Mesenchymal stem cell (in vitro differentiated cells and primary cell): Measurements from ENCODE around the gene STAC.

Experiments
- DNase-seq: peaks from one replicate; pipeline ENCODE4 v3.0.0-alpha.2; 2013
- H2AFZ ChIP-seq: one replicate; pipeline ENCODE4 v1.6.1; 2013; ENCODE audit warnings: low read depth, mild to moderate bottlenecking, control low read depth, inconsistent platforms, low read length, moderate library complexity
- H2AK5ac ChIP-seq: 2 replicates; pipeline ENCODE4 v1.6.1; 2013; ENCODE audit warnings: low read length, moderate library complexity, mild to moderate bottlenecking, inconsistent platforms; ENCODE audit not compliant: severe bottlenecking
- H2BK120ac ChIP-seq: one replicate; pipeline ENCODE4 v1.6.1; 2013; ENCODE audit warnings: low read depth, mild to moderate bottlenecking, inconsistent platforms, low read length, moderate library complexity
- H2BK12ac ChIP-seq, 2 experiments: one replicate each; pipeline ENCODE4 v1.6.1; 2013; ENCODE audit warnings: inconsistent platforms in 2 of 2, low read length in 2 of 2, mild to moderate bottlenecking in 2 of 2, moderate library complexity in 2 of 2, control low read depth in 1 of 2
- H2BK15ac ChIP-seq: one replicate; pipeline ENCODE4 v1.6.1; 2013; ENCODE audit warnings: mild to moderate bottlenecking, low read depth, inconsistent platforms; ENCODE audit not compliant: poor library complexity, severe bottlenecking
- H2BK5ac ChIP-seq: 2 replicates; pipeline ENCODE4 v1.6.1; 2013; ENCODE audit warnings: low read depth, mild to moderate bottlenecking, low read length, control low read depth, inconsistent platforms; ENCODE audit not compliant: poor library complexity, severe bottlenecking
- H3K14ac ChIP-seq, 2 experiments: one replicate each; pipeline ENCODE4 v1.6.1; 2013; ENCODE audit warnings: inconsistent platforms in 2 of 2, low read length in 2 of 2, control low read depth in 1 of 2, mild to moderate bottlenecking in 1 of 2, moderate library complexity in 1 of 2
- H3K18ac ChIP-seq, 2 experiments: one replicate each; pipeline ENCODE4 v1.6.1; 2013; ENCODE audit warnings: inconsistent platforms in 2 of 2, low read length in 2 of 2, control low read depth in 1 of 2, low read depth in 1 of 2, mild to moderate bottlenecking in 1 of 2
- H3K23ac ChIP-seq, 2 experiments: one replicate each; pipeline ENCODE4 v1.6.1; 2013; ENCODE audit warnings: inconsistent platforms in 2 of 2, low read length in 2 of 2, mild to moderate bottlenecking in 2 of 2, moderate library complexity in 2 of 2, control low read depth in 1 of 2
- H3K27ac ChIP-seq: 2 replicates; pipeline ENCODE4 v1.5.1; 2013; ENCODE audit warnings: mild to moderate bottlenecking, moderate library complexity, low read length, control low read depth, inconsistent platforms; ENCODE audit not compliant: poor library complexity, severe bottlenecking
- H3K27me3 ChIP-seq, 2 experiments: 2 replicates each; pipeline versions ENCODE4 v1.6.1 to v1.7.0; 2013; ENCODE audit warnings: low read length in 2 of 2, mild to moderate bottlenecking in 2 of 2, moderate library complexity in 2 of 2, control low read depth in 1 of 2, inconsistent platforms in 1 of 2; ENCODE audit not compliant: control insufficient read depth in 1 of 2, insufficient read depth in 1 of 2
- H3K36me3 ChIP-seq, 2 experiments: 2 replicates each; pipeline versions ENCODE4 v1.6.1 to v1.7.0; 2013; ENCODE audit warnings: low read length in 2 of 2, control low read depth in 1 of 2, inconsistent platforms in 1 of 2, low read depth in 1 of 2, mild to moderate bottlenecking in 1 of 2; ENCODE audit not compliant: insufficient read depth in 2 of 2, control insufficient read depth in 1 of 2
- H3K4ac ChIP-seq, 2 experiments: one replicate each; pipeline ENCODE4 v1.6.1; 2013; ENCODE audit warnings: inconsistent platforms in 2 of 2, low read length in 2 of 2, mild to moderate bottlenecking in 2 of 2, moderate library complexity in 2 of 2, control low read depth in 1 of 2, low read depth in 1 of 2
- H3K4me1 ChIP-seq: 2 replicates; pipeline ENCODE4 v1.6.1; 2013; ENCODE audit warnings: low read depth, low read length, control low read depth; ENCODE audit not compliant: control insufficient read depth, insufficient read depth
- H3K4me2 ChIP-seq: 2 replicates; pipeline ENCODE4 v1.6.1; 2013; ENCODE audit warnings: low read length, mild to moderate bottlenecking, inconsistent platforms; ENCODE audit not compliant: poor library complexity, severe bottlenecking
- H3K4me3 ChIP-seq, 2 experiments: 2 replicates each; pipeline versions ENCODE4 v1.5.1 to v1.7.0; 2013; ENCODE audit warnings: low read length in 2 of 2, mild to moderate bottlenecking in 2 of 2, control low read depth in 1 of 2, low read depth in 1 of 2; ENCODE audit not compliant: insufficient read depth in 1 of 2
- H3K79me1 ChIP-seq: replicated peaks from 2 replicates; pipeline ENCODE4 v1.6.1; 2013; ENCODE audit warnings: mild to moderate bottlenecking, control low read depth, low read length, inconsistent platforms; ENCODE audit not compliant: poor library complexity, severe bottlenecking
- H3K9ac ChIP-seq: 2 replicates; pipeline ENCODE4 v1.7.0; 2013; ENCODE audit warnings: mild to moderate bottlenecking, low read length, moderate library complexity
- H3K9me3 ChIP-seq: 2 replicates; pipeline ENCODE4 v1.7.0; 2013; ENCODE audit warnings: mild to moderate bottlenecking, low read length; ENCODE audit not compliant: control insufficient read depth
- H4K8ac ChIP-seq: one replicate; pipeline ENCODE4 v1.6.1; 2013; ENCODE audit warnings: inconsistent platforms, mild to moderate bottlenecking, low read length, moderate library complexity
- H4K91ac ChIP-seq: one replicate; pipeline ENCODE4 v1.6.1; 2013; ENCODE audit warnings: mild to moderate bottlenecking, low read length, inconsistent platforms
- WGBS: methylation state at CpG from one replicate; pipeline ENCODE4 v1.1.7; 2013; ENCODE audit warnings: mixed read lengths; 5-methylcytosine and 5-hydroxymethylcytosine counted together

The STAC gene

DNA sequence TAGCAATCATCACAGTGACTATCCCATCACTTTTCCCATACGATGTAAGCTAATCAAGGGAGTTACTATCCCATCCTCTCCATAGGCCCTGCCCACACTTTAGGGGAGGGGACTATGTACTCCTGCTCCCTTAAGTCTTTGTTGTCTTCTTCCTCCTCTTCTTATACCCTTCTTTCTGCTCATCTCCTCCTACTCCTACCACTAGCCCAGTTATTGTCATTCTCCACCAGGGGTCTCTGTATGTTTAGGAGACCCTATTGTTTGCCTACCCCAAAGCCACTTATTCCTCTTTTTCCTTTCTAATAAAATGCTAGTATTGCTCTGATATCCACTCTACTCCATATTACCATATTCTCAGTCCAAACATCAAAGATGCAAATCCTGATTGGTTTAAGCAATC, 27.8 kb downstream of the STAC start:
- no peak overlapping the region for H2AFZ ChIP-seq
- no peaks in the 10 kb centered on the region for H3K27me3 ChIP-seq
- no peak overlapping the region for H2BK5ac ChIP-seq
- H3K18ac ChIP-seq = no peak overlapping the region
- H2BK12ac ChIP-seq = no peak overlapping the region
- H3K9ac ChIP-seq = no peak overlapping the region
- H3K4me2 ChIP-seq = no peak overlapping the region
- H3K27ac ChIP-seq = no peak overlapping the region
- H3K36me3 ChIP-seq = no peaks in the 10 kb centered on the region
- H2AK5ac ChIP-seq = no peak overlapping the region
- no peak overlapping the region for H3K14ac ChIP-seq
- peaks cover 17% of the 10 kb centered on the region for H3K79me1 ChIP-seq
- H3K4ac ChIP-seq = no peak overlapping the region
- H3K4me3 ChIP-seq = no peak overlapping the region
- H3K9me3 ChIP-seq = no peaks in the 10 kb centered on the region
- H3K23ac ChIP-seq = no peak overlapping the region
- H2BK15ac ChIP-seq = no peak overlapping the region
- H4K8ac ChIP-seq = no peak overlapping the region
- H4K91ac ChIP-seq = no peak overlapping the region
- H3K4me1 ChIP-seq = peaks cover 5% of the 10 kb centered on the region
- 75% methylated on average over 1 of the region's 1 CpG for WGBS
- no peak overlapping the region for H2BK120ac ChIP-seq
- DNase-seq = no peak

DNA sequence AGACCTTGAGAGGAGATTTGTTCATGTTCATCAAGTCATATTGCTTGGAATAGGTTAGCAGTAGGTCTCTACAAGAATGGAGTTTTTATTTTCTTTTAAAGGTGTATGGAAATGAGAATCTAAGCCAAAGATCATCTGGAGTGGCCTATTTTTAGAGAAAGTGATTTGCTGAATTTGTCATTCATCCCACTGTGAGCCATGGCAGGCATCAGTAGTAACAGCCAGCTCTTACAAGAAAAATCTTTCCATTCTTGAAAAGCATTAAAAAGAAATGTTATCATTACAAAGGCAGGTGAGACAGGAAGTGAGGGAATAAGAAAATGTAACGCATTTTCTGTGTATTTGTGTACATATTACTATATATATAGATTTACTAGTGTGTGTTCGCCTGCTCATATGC, 29.6 kb downstream of the STAC start:
- H3K4ac ChIP-seq = no peak overlapping the region
- 90% methylated on average over 2 of the region's 2 CpGs for WGBS

DNA sequence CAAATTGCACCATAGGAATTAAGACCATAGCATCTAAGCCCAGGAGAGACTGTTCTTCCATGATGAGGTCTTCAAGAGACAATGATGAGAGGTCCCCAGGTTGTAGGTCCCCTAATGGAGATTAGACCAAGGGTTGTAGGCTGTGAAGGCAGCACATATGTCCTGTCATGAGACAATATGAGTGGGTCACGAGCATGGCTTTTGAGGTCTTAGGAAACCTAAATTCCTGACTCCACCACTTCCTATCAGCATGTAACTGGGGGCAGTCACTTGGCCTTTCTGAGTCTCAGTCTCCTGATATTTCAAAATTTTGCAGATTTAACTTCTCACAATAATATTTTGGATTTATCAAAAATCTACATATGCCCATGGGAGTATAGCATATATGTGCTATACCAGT, 31.3 kb downstream of the STAC start:
- no peak overlapping the region for H2AK5ac ChIP-seq
- no peak overlapping the region for H3K9ac ChIP-seq
- H3K23ac ChIP-seq = no peak overlapping the region
- no peak overlapping the region for H2AFZ ChIP-seq
- peaks cover 11% of the 10 kb centered on the region for H3K79me1 ChIP-seq
- no peak overlapping the region for H3K4ac ChIP-seq
- no peak overlapping the region for H3K27ac ChIP-seq
- no peaks in the 10 kb centered on the region for H3K27me3 ChIP-seq
- H2BK120ac ChIP-seq = no peak overlapping the region
- H3K18ac ChIP-seq = no peak overlapping the region
- H3K4me2 ChIP-seq = no peak overlapping the region
- WGBS = 86% methylated on average over 1 of the region's 1 CpG
- peaks cover 2% of the 10 kb centered on the region for H3K4me1 ChIP-seq
- no peak overlapping the region for H3K4me3 ChIP-seq
- no peak overlapping the region for H3K14ac ChIP-seq
- H2BK5ac ChIP-seq = no peak overlapping the region
- H2BK12ac ChIP-seq = no peak overlapping the region
- no peak for DNase-seq
- no peak overlapping the region for H2BK15ac ChIP-seq
- no peaks in the 10 kb centered on the region for H3K9me3 ChIP-seq
- H4K91ac ChIP-seq = no peak overlapping the region
- peaks cover 0 to 3% of the 10 kb centered on the region in 2 experiments for H3K36me3 ChIP-seq
- H4K8ac ChIP-seq = no peak overlapping the region

More for the DNA sequence above, 29.6 kb downstream of the STAC start:
- H3K4me3 ChIP-seq = no peak overlapping the region
- DNase-seq = no peak
- no peak overlapping the region for H3K27ac ChIP-seq
- H2AK5ac ChIP-seq = no peak overlapping the region
- H4K91ac ChIP-seq = no peak overlapping the region
- H2BK120ac ChIP-seq = no peak overlapping the region
- no peak overlapping the region for H3K18ac ChIP-seq
- H3K36me3 ChIP-seq = no peaks in the 10 kb centered on the region
- no peak overlapping the region for H3K14ac ChIP-seq
- H3K27me3 ChIP-seq = no peaks in the 10 kb centered on the region
- H2BK5ac ChIP-seq = no peak overlapping the region
- H2BK15ac ChIP-seq = no peak overlapping the region
- no peak overlapping the region for H2BK12ac ChIP-seq
- H3K4me1 ChIP-seq = peaks cover 5% of the 10 kb centered on the region
- H3K23ac ChIP-seq = no peak overlapping the region
- H3K9me3 ChIP-seq = no peaks in the 10 kb centered on the region
- H2AFZ ChIP-seq = no peak overlapping the region
- H3K9ac ChIP-seq = no peak overlapping the region
- no peak overlapping the region for H4K8ac ChIP-seq
- H3K4me2 ChIP-seq = no peak overlapping the region
- peaks cover 17% of the 10 kb centered on the region for H3K79me1 ChIP-seq

DNA sequence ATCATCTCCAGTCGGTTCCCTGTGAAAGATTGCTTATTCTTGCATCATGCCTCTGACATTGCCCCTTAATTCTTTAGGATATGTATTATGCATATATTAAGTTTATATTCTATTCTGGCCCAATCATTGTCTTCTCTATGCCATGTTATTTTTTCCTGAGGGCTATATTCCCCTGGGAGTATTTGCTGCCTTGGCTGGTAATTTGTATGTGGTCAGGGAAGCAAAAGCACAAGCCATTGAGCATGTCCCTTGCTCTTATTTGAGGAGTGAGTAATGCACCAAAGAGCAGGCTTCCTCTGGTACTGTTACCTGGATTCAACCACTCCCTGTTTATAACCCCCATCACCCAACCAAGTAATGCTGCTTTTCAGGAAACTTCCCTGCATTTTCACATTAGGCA, 36.3 kb downstream of the STAC start:
- H4K91ac ChIP-seq = no peak overlapping the region
- no peak overlapping the region for H2BK5ac ChIP-seq
- H3K4me1 ChIP-seq = peaks cover 1% of the 10 kb centered on the region
- H3K23ac ChIP-seq = no peak overlapping the region
- no peak overlapping the region for H2AFZ ChIP-seq
- no peak overlapping the region for H3K27ac ChIP-seq
- no peak overlapping the region for H2BK12ac ChIP-seq
- no peak overlapping the region for H3K18ac ChIP-seq
- H3K4ac ChIP-seq = no peak overlapping the region
- no peak overlapping the region for H3K4me2 ChIP-seq
- no peak overlapping the region for H3K4me3 ChIP-seq
- H3K27me3 ChIP-seq = no peaks in the 10 kb centered on the region
- no peak for DNase-seq
- no peak overlapping the region for H3K9ac ChIP-seq
- H2BK15ac ChIP-seq = no peak overlapping the region
- peaks cover 15% of the 10 kb centered on the region for H3K79me1 ChIP-seq
- H3K14ac ChIP-seq = no peak overlapping the region
- no peaks in the 10 kb centered on the region for H3K9me3 ChIP-seq
- H2AK5ac ChIP-seq = peak overlapping the region; percentile 92
- no CpG with 5 or more reads among the region's 1 CpG for WGBS
- H2BK120ac ChIP-seq = no peak overlapping the region
- no peak overlapping the region for H4K8ac ChIP-seq
- H3K36me3 ChIP-seq = peaks cover 0 to 6% of the 10 kb centered on the region in 2 experiments
